HEK293T (cell line): ENCODE measurements around the gene GPR75.
"Not testable (repeated sequence)": the region's sequence is repeated elsewhere in the genome, so short reads cannot be mapped to it uniquely, and the experiment has no call there.

Source experiments
- CTCF ChIA-PET: fragments of 350-600 bp; formaldehyde crosslinking; extraction: SDS; loops from one replicate; lab custom pipeline; 2021; ENCODE audit warnings: antibody characterized with exemption, inconsistent platforms; lab: Yijun Ruan, JAX
- POLR2A ChIA-PET: fragments of 350-600 bp; formaldehyde crosslinking; extraction: SDS; loops from one replicate; lab custom pipeline; 2020; ENCODE audit warnings: antibody characterized with exemption, inconsistent platforms; lab: Yijun Ruan, JAX
- DNase-seq: peaks from one replicate; pipeline ENCODE4 v3.0.0; 2012; ENCODE audit warnings: mixed read lengths; ENCODE audit errors: extremely low spot score
- ARNT ChIP-seq: fragments of 450-650 bp; IDR thresholded peaks from 2 replicates; pipeline ENCODE4 v1.6.1; 2017; ENCODE audit warnings: mild to moderate bottlenecking
- BHLHE40 ChIP-seq: fragments of 450-650 bp; IDR thresholded peaks from 2 replicates; pipeline ENCODE4 v1.6.1; 2016; ENCODE audit warnings: mild to moderate bottlenecking, moderate library complexity, borderline replicate concordance
- CTBP1 ChIP-seq: fragments of 450-650 bp; IDR thresholded peaks from 2 replicates; pipeline ENCODE4 v1.6.1; 2016; ENCODE audit warnings: borderline replicate concordance
- ELF4 ChIP-seq: fragments of 450-650 bp; IDR thresholded peaks from 2 replicates; pipeline ENCODE4 v1.6.1; 2017; ENCODE audit warnings: antibody characterized with exemption
- FOXA1 ChIP-seq: fragments of 450-650 bp; IDR thresholded peaks from 2 replicates; pipeline ENCODE4 v1.6.1; 2016; ENCODE audit warnings: mild to moderate bottlenecking
- FOXK2 ChIP-seq: fragments of 450-650 bp; IDR thresholded peaks from 2 replicates; pipeline ENCODE4 v1.6.1; 2016; ENCODE audit warnings: mild to moderate bottlenecking
- FOXM1 ChIP-seq: fragments of 450-650 bp; IDR thresholded peaks from 2 replicates; pipeline ENCODE4 v1.6.1; 2017; ENCODE audit warnings: mild to moderate bottlenecking, borderline replicate concordance
- HDGF ChIP-seq: fragments of 450-650 bp; IDR thresholded peaks from 2 replicates; pipeline ENCODE4 v1.6.1; 2017; ENCODE audit warnings: antibody characterized with exemption, borderline replicate concordance
- L3MBTL2 ChIP-seq: fragments of 450-650 bp; conservative IDR thresholded peaks from 2 replicates; pipeline ENCODE4 v1.6.1; 2016; ENCODE audit warnings: mild to moderate bottlenecking
- LEF1 ChIP-seq: fragments of 450-650 bp; IDR thresholded peaks from 2 replicates; pipeline ENCODE4 v1.6.1; 2017; ENCODE audit warnings: mild to moderate bottlenecking, borderline replicate concordance
- NFRKB ChIP-seq: fragments of 450-650 bp; IDR thresholded peaks from 2 replicates; pipeline ENCODE4 v1.6.1; 2016; ENCODE audit warnings: mild to moderate bottlenecking, moderate library complexity
- PKNOX1 ChIP-seq: fragments of 450-650 bp; IDR thresholded peaks from 2 replicates; pipeline ENCODE4 v1.6.1; 2016
- SP1 ChIP-seq: fragments of 450-650 bp; IDR thresholded peaks from 2 replicates; pipeline ENCODE4 v1.6.1; 2017
- SUZ12 ChIP-seq: fragments of 450-650 bp; IDR thresholded peaks from 2 replicates; pipeline ENCODE4 v1.6.1; 2016; ENCODE audit warnings: mild to moderate bottlenecking
- TARDBP ChIP-seq: fragments of 450-650 bp; IDR thresholded peaks from 2 replicates; pipeline ENCODE4 v1.6.1; 2016
- ZNF384 ChIP-seq: fragments of 450-650 bp; IDR thresholded peaks from 2 replicates; pipeline ENCODE4 v1.6.1; 2016

Gene GPR75

GRCh38 chr2:53826587-53827397 is 33.0 kb downstream of the GPR75 start:
- TF ChIP-seq CTBP1 (no peak), FOXK2 (no peak), SP1 (no peak), NFRKB (no peak), L3MBTL2 (no peak), ZNF384 (no peak), HDGF (no peak), TARDBP (no peak), PKNOX1 (no peak), SUZ12 (no peak), LEF1 (no peak), ELF4 (no peak), FOXM1 (no peak), ARNT (no peak), FOXA1 (no peak), BHLHE40 (no peak)
- DNase-seq, result no peak
- ChIA-PET CTCF (interaction anchor here (0.6 kb wide), 1 partner anchor 271 kb away, joined by 4 read pairs; no protein-coding TSS in a partner anchor), POLR2A (no interaction called here)

GRCh38 chr2:53826030-53826410 is 33.7 kb downstream of the GPR75 start:
- CTCF ChIA-PET, result no interaction called here
- no peak for DNase-seq
- POLR2A ChIA-PET, result no interaction called here
- TF ChIP-seq FOXA1, result no peak
- TF ChIP-seq HDGF, result no peak
- TF ChIP-seq SP1, result no peak
- no peak for TF ChIP-seq ZNF384
- no peak for TF ChIP-seq NFRKB
- TF ChIP-seq L3MBTL2, result no peak
- no peak for TF ChIP-seq FOXM1

- CTCF ChIA-PET, POLR2A ChIA-PET: not testable (repeated sequence)
- peak; percentile 17 for DNase-seq
Measured at GRCh38 chr2:53823639-53824038, 36.1 kb downstream of the GPR75 start.

- CTCF ChIA-PET, result no interaction called here
- POLR2A ChIA-PET, result no interaction called here
- DNase-seq, result no peak
- TF ChIP-seq HDGF (no peak), FOXM1 (no peak), ARNT (no peak), FOXA1 (no peak), NFRKB (no peak), TARDBP (no peak), ELF4 (no peak), SP1 (no peak), L3MBTL2 (no peak), ZNF384 (no peak), CTBP1 (no peak), SUZ12 (no peak), FOXK2 (no peak)
Measured at GRCh38 chr2:53821810-53822209, 38.0 kb downstream of the GPR75 start.

GRCh38 chr2:53820711-53821110 is 39.1 kb downstream of the GPR75 start:
- DNase-seq, result no peak
- POLR2A ChIA-PET, result no interaction called here
- CTCF ChIA-PET, result no interaction called here
- TF ChIP-seq SP1 (no peak), ELF4 (no peak), TARDBP (no peak), L3MBTL2 (no peak), NFRKB (no peak), LEF1 (no peak), PKNOX1 (no peak)

- DNase-seq, result no peak
- POLR2A ChIA-PET, result no interaction called here
- TF ChIP-seq FOXM1, result no peak
- no peak for TF ChIP-seq PKNOX1
- TF ChIP-seq HDGF, result no peak
- CTCF ChIA-PET, result no interaction called here
Measured at GRCh38 chr2:53820048-53820447, 39.7 kb downstream of the GPR75 start.

GRCh38 chr2:53819634-53820033 is 40.1 kb downstream of the GPR75 start:
- POLR2A ChIA-PET, result no interaction called here
- no peak for DNase-seq
- TF ChIP-seq ZNF384 (no peak), TARDBP (no peak), BHLHE40 (no peak), SP1 (no peak), HDGF (no peak), LEF1 (no peak)
- CTCF ChIA-PET, result no interaction called here
